Measurements from ENCODE around the gene SCAPER.

Gene SCAPER

DNA sequence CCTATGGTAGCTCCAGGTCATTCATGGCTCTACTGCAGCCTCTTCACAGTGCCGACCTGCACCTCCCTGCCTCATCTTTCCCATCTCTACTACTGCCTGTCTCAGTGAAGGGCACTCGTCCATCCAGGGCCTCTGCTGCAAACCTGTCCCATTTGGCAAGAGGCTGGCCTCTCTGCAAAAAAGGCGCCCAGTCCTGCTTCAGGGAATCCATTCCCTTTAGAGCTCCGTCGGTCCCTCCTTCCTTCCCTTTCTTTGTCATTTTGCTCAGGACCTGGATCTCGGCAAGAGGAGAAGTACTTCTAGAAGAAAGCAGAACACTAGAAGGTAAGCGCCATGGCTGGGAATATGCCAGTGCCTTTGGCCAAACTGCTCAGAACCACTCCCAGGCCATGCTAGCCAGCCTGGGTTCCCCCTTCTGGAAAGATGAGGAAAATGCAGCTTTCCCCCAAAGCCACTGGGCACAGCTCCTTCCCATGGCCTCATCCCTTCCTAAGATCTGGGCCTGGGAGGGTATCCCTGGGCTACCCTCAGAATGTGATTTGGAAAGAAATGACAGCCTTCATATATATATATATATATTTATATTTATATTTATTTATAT, 575.0 kb downstream of the SCAPER start:
- Histone ChIP-seq H3K4me2 (ENCODE audit: insufficient read depth, low read length, poor library complexity, severe bottlenecking) (no peak overlapping the region), H3K23ac (ENCODE audit: low read depth, low read length, poor library complexity) (no peak overlapping the region), H3K4ac (ENCODE audit: low read length) (no peak overlapping the region), H2AFZ (ENCODE audit: low read length) (peak overlapping the region; percentile 36), H3K4me3 (ENCODE audit: low read length in 2 of 2) (no peak overlapping the region), H2BK12ac (ENCODE audit: low read length) (peak overlapping the region; percentile 85), H3K14ac (ENCODE audit: low read length) (peak overlapping the region; percentile 73), H3K4me1 (ENCODE audit: control insufficient read depth in 2 of 2, insufficient read depth in 1 of 2, low read depth in 1 of 2, low read length in 2 of 2) (peaks cover 0 to 4% of the 10 kb centered on the region in 2 donors), H3K9ac (ENCODE audit: low read depth, low read length, poor library complexity) (no peak overlapping the region), H4K8ac (ENCODE audit: low read depth, low read length) (no peak overlapping the region), H3K9me3 (replicated peaks in 1 of 2; ENCODE audit: control insufficient read depth in 2 of 2, insufficient read depth in 1 of 2, low read depth in 1 of 2, low read length in 2 of 2) (peaks cover 0 to 2% of the 10 kb centered on the region in 2 donors), H3K18ac (ENCODE audit: low read length) (peak overlapping the region; percentile 32), H3K27ac (replicated peaks; ENCODE audit: low read length) (no peak overlapping the region), H2BK120ac (ENCODE audit: low read depth, low read length) (no peak overlapping the region), H2BK5ac (ENCODE audit: low read length) (no peak overlapping the region), H3K79me1 (ENCODE audit: low read depth, low read length) (no peaks in the 10 kb centered on the region), H2BK15ac (ENCODE audit: low read length) (peak overlapping the region; percentile 46), H3K36me3 (replicated peaks in 1 of 2; ENCODE audit: control insufficient read depth in 2 of 2, insufficient read depth in 2 of 2, low read length in 2 of 2) (no peaks in the 10 kb centered on the region), H4K91ac (ENCODE audit: low read depth, low read length, poor library complexity) (no peak overlapping the region), H2AK5ac (ENCODE audit: low read depth, low read length) (peak overlapping the region; percentile 82), H3K27me3 (ENCODE audit: control insufficient read depth in 3 of 3, insufficient read depth in 3 of 3, low read depth in 1 of 3, low read length in 3 of 3) (peaks cover 2 to 50% (median 17%) of the 10 kb centered on the region in 3 experiments)
- no peak for DNase-seq (ENCODE audit: low spot score)
- no CpG with 5 or more reads among the region's 7 CpGs for WGBS, 2 donors (ENCODE audit: extremely low coverage in 2 of 2, insufficient read length in 2 of 2, insufficient replicate concordance in 1 of 2)

DNA sequence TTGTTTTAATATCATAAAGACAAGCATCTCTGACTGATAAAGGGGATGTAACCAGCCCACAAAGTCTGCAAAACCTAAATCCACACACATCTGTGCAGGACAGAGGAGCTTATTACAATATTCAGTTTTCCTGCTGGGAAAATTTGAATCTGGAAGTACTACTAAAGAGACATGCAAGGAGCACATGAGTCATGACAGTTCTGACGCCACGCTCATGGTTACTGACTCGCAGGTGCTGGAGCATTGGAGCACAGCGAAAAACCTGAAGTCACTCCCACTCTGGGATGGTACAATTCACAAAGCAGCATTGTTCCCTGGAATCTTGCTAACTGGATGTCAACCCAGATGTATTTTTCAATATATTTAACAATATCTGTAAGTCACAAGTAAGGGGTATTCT, 576.2 kb downstream of the SCAPER start:
- Histone ChIP-seq H2BK120ac (ENCODE audit: low read depth, low read length) (no peak overlapping the region), H2BK5ac (ENCODE audit: low read length) (no peak overlapping the region), H3K79me1 (ENCODE audit: low read depth, low read length) (no peaks in the 10 kb centered on the region), H3K18ac (ENCODE audit: low read length) (no peak overlapping the region), H2AK5ac (ENCODE audit: low read depth, low read length) (no peak overlapping the region), H3K14ac (ENCODE audit: low read length) (no peak overlapping the region), H3K27me3 (ENCODE audit: control insufficient read depth in 3 of 3, insufficient read depth in 3 of 3, low read depth in 1 of 3, low read length in 3 of 3) (peaks cover 0 to 50% (median 6%) of the 10 kb centered on the region in 3 experiments), H2AFZ (ENCODE audit: low read length) (no peak overlapping the region), H4K8ac (ENCODE audit: low read depth, low read length) (no peak overlapping the region), H3K4me2 (ENCODE audit: insufficient read depth, low read length, poor library complexity, severe bottlenecking) (no peak overlapping the region), H4K91ac (ENCODE audit: low read depth, low read length, poor library complexity) (no peak overlapping the region), H3K4me1 (ENCODE audit: control insufficient read depth in 2 of 2, insufficient read depth in 1 of 2, low read depth in 1 of 2, low read length in 2 of 2) (peaks cover 0 to 2% of the 10 kb centered on the region in 2 donors), H3K4ac (ENCODE audit: low read length) (no peak overlapping the region), H2BK15ac (ENCODE audit: low read length) (no peak overlapping the region), H3K9ac (ENCODE audit: low read depth, low read length, poor library complexity) (no peak overlapping the region), H2BK12ac (ENCODE audit: low read length) (no peak overlapping the region), H3K27ac (replicated peaks; ENCODE audit: low read length) (no peak overlapping the region), H3K23ac (ENCODE audit: low read depth, low read length, poor library complexity) (no peak overlapping the region), H3K9me3 (replicated peaks in 1 of 2; ENCODE audit: control insufficient read depth in 2 of 2, insufficient read depth in 1 of 2, low read depth in 1 of 2, low read length in 2 of 2) (no peaks in the 10 kb centered on the region), H3K4me3 (ENCODE audit: low read length in 2 of 2) (no peak overlapping the region), H3K36me3 (replicated peaks in 1 of 2; ENCODE audit: control insufficient read depth in 2 of 2, insufficient read depth in 2 of 2, low read length in 2 of 2) (no peaks in the 10 kb centered on the region)
- WGBS, 2 donors (ENCODE audit: extremely low coverage in 2 of 2, insufficient read length in 2 of 2, insufficient replicate concordance in 1 of 2) = no CpG with 5 or more reads among the region's 4 CpGs
- DNase-seq (ENCODE audit: low spot score) = no peak

DNA sequence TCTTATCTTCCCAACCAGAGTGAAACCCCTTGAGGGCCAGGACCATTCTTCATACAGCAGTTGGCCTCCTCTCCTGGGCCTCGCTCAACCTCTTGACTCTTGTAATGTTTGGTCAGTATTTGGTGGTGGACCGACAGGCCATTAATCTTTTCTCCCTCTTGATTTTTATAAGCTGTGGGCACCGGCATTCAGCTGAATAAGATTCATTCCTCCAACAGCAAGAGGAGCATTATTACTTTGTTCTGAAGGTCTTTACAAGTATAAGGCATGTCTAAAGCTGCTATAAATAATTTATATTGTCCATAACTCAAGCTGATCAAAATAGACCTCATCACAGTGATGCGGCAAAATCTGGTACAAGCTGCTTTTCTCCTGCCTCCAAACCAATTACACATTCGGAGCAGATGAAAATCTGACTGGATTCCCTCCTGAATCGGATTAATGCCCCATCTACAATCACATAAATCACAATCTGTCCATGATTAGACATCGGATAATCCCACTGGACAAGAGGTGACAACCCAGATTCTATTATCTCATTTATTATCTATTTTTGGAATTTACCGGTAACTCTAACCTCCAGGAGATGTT, 576.9 kb downstream of the SCAPER start:
- no peaks in the 10 kb centered on the region for H3K79me1 ChIP-seq (ENCODE audit: low read depth, low read length)
- H3K4me1 ChIP-seq (ENCODE audit: control insufficient read depth in 2 of 2, insufficient read depth in 1 of 2, low read depth in 1 of 2, low read length in 2 of 2) = peaks cover 0 to 2% of the 10 kb centered on the region in 2 donors
- H3K14ac ChIP-seq (ENCODE audit: low read length) = no peak overlapping the region
- H2BK5ac ChIP-seq (ENCODE audit: low read length) = no peak overlapping the region
- no peak overlapping the region for H4K8ac ChIP-seq (ENCODE audit: low read depth, low read length)
- H3K4me3 ChIP-seq (ENCODE audit: low read length in 2 of 2) = no peak overlapping the region
- no peak overlapping the region for H4K91ac ChIP-seq (ENCODE audit: low read depth, low read length, poor library complexity)
- no peak overlapping the region for H2AK5ac ChIP-seq (ENCODE audit: low read depth, low read length)
- no peaks in the 10 kb centered on the region for H3K36me3 ChIP-seq (replicated peaks in 1 of 2; ENCODE audit: control insufficient read depth in 2 of 2, insufficient read depth in 2 of 2, low read length in 2 of 2)
- H3K23ac ChIP-seq (ENCODE audit: low read depth, low read length, poor library complexity) = no peak overlapping the region
- no peak overlapping the region for H3K27ac ChIP-seq (replicated peaks; ENCODE audit: low read length)
- no peak overlapping the region for H3K4ac ChIP-seq (ENCODE audit: low read length)
- H2BK15ac ChIP-seq (ENCODE audit: low read length) = no peak overlapping the region
- H2BK12ac ChIP-seq (ENCODE audit: low read length) = no peak overlapping the region
- DNase-seq (ENCODE audit: low spot score) = no peak
- no peak overlapping the region for H2BK120ac ChIP-seq (ENCODE audit: low read depth, low read length)
- H3K9me3 ChIP-seq (replicated peaks in 1 of 2; ENCODE audit: control insufficient read depth in 2 of 2, insufficient read depth in 1 of 2, low read depth in 1 of 2, low read length in 2 of 2) = no peaks in the 10 kb centered on the region
- no CpG with 5 or more reads among the region's 8 CpGs for WGBS, 2 donors (ENCODE audit: extremely low coverage in 2 of 2, insufficient read length in 2 of 2, insufficient replicate concordance in 1 of 2)
- H2AFZ ChIP-seq (ENCODE audit: low read length) = no peak overlapping the region
- no peak overlapping the region for H3K4me2 ChIP-seq (ENCODE audit: insufficient read depth, low read length, poor library complexity, severe bottlenecking)
- no peak overlapping the region for H3K18ac ChIP-seq (ENCODE audit: low read length)
- H3K27me3 ChIP-seq (ENCODE audit: control insufficient read depth in 3 of 3, insufficient read depth in 3 of 3, low read depth in 1 of 3, low read length in 3 of 3) = peaks cover 0 to 49% (median 3%) of the 10 kb centered on the region in 3 experiments
- no peak overlapping the region for H3K9ac ChIP-seq (ENCODE audit: low read depth, low read length, poor library complexity)

DNA sequence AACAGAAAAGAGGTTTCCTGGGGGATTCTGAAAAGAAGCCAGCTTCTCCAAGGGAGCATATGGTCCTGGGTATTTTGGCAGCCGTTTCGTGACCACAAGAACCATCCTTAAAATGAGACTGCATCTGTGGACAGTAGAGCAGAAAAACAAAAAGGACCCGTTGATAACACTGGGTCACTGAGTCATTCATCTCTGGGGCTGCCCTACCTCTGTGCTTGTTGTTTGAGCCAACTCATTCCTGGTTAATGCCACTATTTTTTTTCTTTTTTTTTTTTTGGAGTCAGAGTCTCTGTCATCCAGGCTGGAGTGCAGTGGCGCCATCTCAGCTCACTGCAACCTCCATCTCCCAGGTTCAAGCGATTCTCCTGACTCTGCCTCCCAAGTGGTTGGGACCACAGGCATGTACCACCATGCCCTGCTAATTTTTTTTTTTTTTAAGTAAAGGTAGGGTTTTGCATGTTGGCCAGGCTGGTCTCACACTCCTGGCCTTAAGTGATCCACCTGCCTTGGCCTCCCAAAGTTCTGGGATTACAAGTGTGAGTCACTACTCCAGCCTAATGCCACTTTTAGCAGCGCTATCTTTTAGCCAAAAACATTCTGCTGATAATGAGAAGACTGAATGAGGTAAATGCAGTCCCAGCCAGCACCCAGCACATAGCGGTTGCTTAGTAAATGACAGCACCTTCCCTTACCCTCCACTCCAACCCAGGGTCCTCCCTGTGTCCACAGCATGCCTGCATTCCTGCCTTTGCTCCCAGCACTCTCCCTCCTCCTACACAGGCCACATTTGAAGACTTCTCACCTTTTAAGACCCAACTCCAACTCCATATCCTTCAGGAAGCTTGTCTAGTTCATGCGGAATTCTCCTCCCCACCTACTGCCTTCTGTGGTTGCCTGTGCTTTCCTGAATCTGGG, 577.7 kb downstream of the SCAPER start:
- Histone ChIP-seq H3K23ac (ENCODE audit: low read depth, low read length, poor library complexity) (no peak overlapping the region), H3K9me3 (replicated peaks in 1 of 2; ENCODE audit: control insufficient read depth in 2 of 2, insufficient read depth in 1 of 2, low read depth in 1 of 2, low read length in 2 of 2) (no peaks in the 10 kb centered on the region), H4K8ac (ENCODE audit: low read depth, low read length) (no peak overlapping the region), H3K4me1 (ENCODE audit: control insufficient read depth in 2 of 2, insufficient read depth in 1 of 2, low read depth in 1 of 2, low read length in 2 of 2) (peaks cover 0 to 2% of the 10 kb centered on the region in 2 donors), H3K27ac (replicated peaks; ENCODE audit: low read length) (no peak overlapping the region), H2BK120ac (ENCODE audit: low read depth, low read length) (no peak overlapping the region), H3K9ac (ENCODE audit: low read depth, low read length, poor library complexity) (no peak overlapping the region), H3K36me3 (replicated peaks in 1 of 2; ENCODE audit: control insufficient read depth in 2 of 2, insufficient read depth in 2 of 2, low read length in 2 of 2) (no peaks in the 10 kb centered on the region), H3K14ac (ENCODE audit: low read length) (no peak overlapping the region), H2AFZ (ENCODE audit: low read length) (no peak overlapping the region), H4K91ac (ENCODE audit: low read depth, low read length, poor library complexity) (no peak overlapping the region), H3K79me1 (ENCODE audit: low read depth, low read length) (no peaks in the 10 kb centered on the region), H3K4me3 (ENCODE audit: low read length in 2 of 2) (peak overlapping the region in 1 of 2 donors; percentile 22), H2AK5ac (ENCODE audit: low read depth, low read length) (no peak overlapping the region), H2BK12ac (ENCODE audit: low read length) (no peak overlapping the region), H3K18ac (ENCODE audit: low read length) (no peak overlapping the region), H3K4ac (ENCODE audit: low read length) (no peak overlapping the region), H3K27me3 (ENCODE audit: control insufficient read depth in 3 of 3, insufficient read depth in 3 of 3, low read depth in 1 of 3, low read length in 3 of 3) (peaks cover 0 to 42% (median 0%) of the 10 kb centered on the region in 3 experiments), H3K4me2 (ENCODE audit: insufficient read depth, low read length, poor library complexity, severe bottlenecking) (no peak overlapping the region), H2BK15ac (ENCODE audit: low read length) (no peak overlapping the region), H2BK5ac (ENCODE audit: low read length) (no peak overlapping the region)
- no CpG with 5 or more reads among the region's 8 CpGs for WGBS, 2 donors (ENCODE audit: extremely low coverage in 2 of 2, insufficient read length in 2 of 2, insufficient replicate concordance in 1 of 2)
- DNase-seq (ENCODE audit: low spot score) = no peak

All from neuronal stem cell (in vitro differentiated cells).